GM23248 (cell line): ENCODE measurements around the gene FZD7.

Source experiments
- EZH2 ChIP-seq: fragments of 200-600 bp; sonication (generic); IDR thresholded peaks from 2 replicates; pipeline ENCODE4 v1.6.1; 2018; ENCODE audit warnings: antibody characterized with exemption, mild to moderate bottlenecking; ENCODE audit not compliant: insufficient read depth, poor library complexity, severe bottlenecking
- EZH2phosphoT487 ChIP-seq: fragments of 200-600 bp; sonication (generic); IDR thresholded peaks from 2 replicates; pipeline ENCODE4 v1.6.1; 2018; ENCODE audit warnings: antibody characterized with exemption, moderate library complexity, mild to moderate bottlenecking, low read depth; ENCODE audit not compliant: insufficient read depth

GRCh38 chr2:202066875-202067274, 33.2 kb downstream of the FZD7 start:
- TF ChIP-seq EZH2 = no peak
- TF ChIP-seq EZH2phosphoT487 = no peak
